A673 (cell line): ENCODE results near the gene DLG2. TPM values are rescaled to one million over a fixed set of nuclear protein-coding genes. Genes with fewer than 3 reads are reported as not detected.
A peak's percentile ranks its signal among the peaks of the same experiment; 100 is the strongest.

Source experiments
- BruUV-seq: library from RNA; stranded (reverse); fragments of 400-500 nt; replicated peaks from 2 replicates; lab custom pipeline; 2021; lab: Mats Ljungman, UMichigan
- CTCF ChIA-PET: fragments of 300-600 bp; sonication (Branson Sonifier 250); formaldehyde crosslinking; loops from one replicate; lab custom pipeline; 2022; ENCODE audit warnings: antibody characterized with exemption; lab: Charles Lee
- POLR2A ChIA-PET: fragments of 300-600 bp; sonication (Branson Sonifier 250); formaldehyde crosslinking; loops from one replicate; lab custom pipeline; 2022; ENCODE audit warnings: antibody characterized with exemption; ENCODE audit not compliant: low non-redundant PET; lab: Charles Lee
- DNase-seq: peaks from one replicate; pipeline ENCODE4 v3.0.0-alpha.2; 2015; ENCODE audit warnings: low spot score
- H3K27ac ChIP-seq: fragments of 200-600 bp; sonication (generic); 2 replicates; pipeline ENCODE4 v1.5.1; 2016; ENCODE audit warnings: mixed run types, low read depth, mild to moderate bottlenecking, mixed read lengths, antibody characterized with exemption, low read length; ENCODE audit not compliant: poor library complexity, severe bottlenecking
- H3K27me3 ChIP-seq: fragments of 200-600 bp; sonication (generic); replicated peaks from 2 replicates; pipeline ENCODE4 v1.6.1; 2017; ENCODE audit warnings: mixed run types, low read depth, mild to moderate bottlenecking, mixed read lengths, antibody characterized with exemption, low read length; ENCODE audit not compliant: insufficient read depth, poor library complexity
- H3K36me3 ChIP-seq: fragments of 200-600 bp; sonication (generic); 2 replicates; pipeline ENCODE4 v1.6.1; 2016; ENCODE audit warnings: mixed run types, mild to moderate bottlenecking, mixed read lengths, antibody characterized with exemption, low read length; ENCODE audit not compliant: insufficient read depth, poor library complexity, severe bottlenecking
- H3K4me1 ChIP-seq: fragments of 200-600 bp; sonication (generic); 2 replicates; pipeline ENCODE4 v1.6.1; 2017; ENCODE audit warnings: mixed run types, mild to moderate bottlenecking, mixed read lengths, antibody characterized with exemption, low read length; ENCODE audit not compliant: insufficient read depth, poor library complexity, severe bottlenecking
- H3K4me3 ChIP-seq: fragments of 200-600 bp; sonication (generic); 2 replicates; pipeline ENCODE4 v1.5.1; 2016; ENCODE audit warnings: low read depth, mixed run types, mild to moderate bottlenecking, mixed read lengths, low read length; ENCODE audit not compliant: poor library complexity, severe bottlenecking
- H3K9me3 ChIP-seq: fragments of 200-600 bp; sonication (generic); 2 replicates; pipeline ENCODE4 v1.6.1; 2016; ENCODE audit warnings: mixed run types, low read depth, mild to moderate bottlenecking, mixed read lengths, antibody characterized with exemption, low read length; ENCODE audit not compliant: poor library complexity, severe bottlenecking
- EZH2 ChIP-seq: fragments of 200-600 bp; sonication (generic); IDR thresholded peaks from 2 replicates; pipeline ENCODE4 v1.6.1; 2017; ENCODE audit warnings: borderline replicate concordance, low read depth, mild to moderate bottlenecking, mixed read lengths, antibody characterized with exemption, low read length; ENCODE audit not compliant: poor library complexity, severe bottlenecking
- intact Hi-C: fragments of 100-400 bp; cut with micrococcal nuclease; formaldehyde crosslinking; loops from one replicate; pipeline ENCODE4 v1.10.0; 2022; ENCODE audit not compliant: unreplicated experiment
- total RNA-seq: library from RNA; stranded (reverse); gene quantifications from 2 replicates; pipeline ENCODE4 v1.2.3, GENCODE V29; 2021
- TF ChIP-seq, protein P1 (sequence below): fragments of 300-800, 200-600 bp; sonication (generic); conservative IDR thresholded peaks from 2 replicates; pipeline ENCODE4 v1.5.1; 2017; ENCODE audit warnings: low read depth, mild to moderate bottlenecking, antibody characterized with exemption, low read length, moderate library complexity, mixed read lengths

DLG2 gene
- total RNA-seq, 1 experiment from 2014 or later, result 277 TPM

- ChIA-PET POLR2A (no interaction called here), CTCF (no interaction called here)
- Histone ChIP-seq H3K4me3 (no peak overlapping the region), H3K4me1 (no peaks in the 10 kb centered on the region), H3K27ac (no peak overlapping the region), H3K9me3 (peaks cover 4% of the 10 kb centered on the region), H3K27me3 (no peaks in the 10 kb centered on the region), H3K36me3 (no peaks in the 10 kb centered on the region)
- BruUV-seq, result no TSS peak
- intact Hi-C loops, result no loop called here
- DNase-seq, result no peak
- TF ChIP-seq EZH2, result no peak
- TF ChIP-seq, protein P1, sequence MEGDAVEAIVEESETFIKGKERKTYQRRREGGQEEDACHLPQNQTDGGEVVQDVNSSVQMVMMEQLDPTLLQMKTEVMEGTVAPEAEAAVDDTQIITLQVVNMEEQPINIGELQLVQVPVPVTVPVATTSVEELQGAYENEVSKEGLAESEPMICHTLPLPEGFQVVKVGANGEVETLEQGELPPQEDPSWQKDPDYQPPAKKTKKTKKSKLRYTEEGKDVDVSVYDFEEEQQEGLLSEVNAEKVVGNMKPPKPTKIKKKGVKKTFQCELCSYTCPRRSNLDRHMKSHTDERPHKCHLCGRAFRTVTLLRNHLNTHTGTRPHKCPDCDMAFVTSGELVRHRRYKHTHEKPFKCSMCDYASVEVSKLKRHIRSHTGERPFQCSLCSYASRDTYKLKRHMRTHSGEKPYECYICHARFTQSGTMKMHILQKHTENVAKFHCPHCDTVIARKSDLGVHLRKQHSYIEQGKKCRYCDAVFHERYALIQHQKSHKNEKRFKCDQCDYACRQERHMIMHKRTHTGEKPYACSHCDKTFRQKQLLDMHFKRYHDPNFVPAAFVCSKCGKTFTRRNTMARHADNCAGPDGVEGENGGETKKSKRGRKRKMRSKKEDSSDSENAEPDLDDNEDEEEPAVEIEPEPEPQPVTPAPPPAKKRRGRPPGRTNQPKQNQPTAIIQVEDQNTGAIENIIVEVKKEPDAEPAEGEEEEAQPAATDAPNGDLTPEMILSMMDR, result no peak
Measured at GRCh38 chr11:85531191-85531897, 95.8 kb downstream of the DLG2 start.

- no peaks in the 10 kb centered on the region for H3K27me3 ChIP-seq
- TF ChIP-seq, protein P1, result no peak
- TF ChIP-seq EZH2, result no peak
- no TSS peak for BruUV-seq
- no peaks in the 10 kb centered on the region for H3K4me1 ChIP-seq
- intact Hi-C loops, result no loop called here
- H3K4me3 ChIP-seq, result no peak overlapping the region
- ChIA-PET CTCF (no interaction called here), POLR2A (no interaction called here)
- peak; percentile 29 for DNase-seq
- H3K36me3 ChIP-seq, result no peaks in the 10 kb centered on the region
- peaks cover 4% of the 10 kb centered on the region for H3K9me3 ChIP-seq
- H3K27ac ChIP-seq, result no peak overlapping the region
Measured at GRCh38 chr11:85530634-85531033, 96.5 kb downstream of the DLG2 start.

- H3K27me3 ChIP-seq, result no peaks in the 10 kb centered on the region
- H3K36me3 ChIP-seq, result no peaks in the 10 kb centered on the region
- POLR2A ChIA-PET, result no interaction called here
- no peak overlapping the region for H3K4me3 ChIP-seq
- TF ChIP-seq, protein P1, result no peak
- no peak for TF ChIP-seq EZH2
- no peak overlapping the region for H3K27ac ChIP-seq
- no TSS peak for BruUV-seq
- DNase-seq, result no peak
- no peaks in the 10 kb centered on the region for H3K4me1 ChIP-seq
- CTCF ChIA-PET, result no interaction called here
- H3K9me3 ChIP-seq, result peaks cover 12% of the 10 kb centered on the region
- intact Hi-C loops, result no loop called here
Measured at GRCh38 chr11:85526564-85526963, 100.6 kb downstream of the DLG2 start.
